SK-N-SH treated with all-trans-retinoic acid at 6 μM for 48 hours (cell line): ENCODE data around the gene IGFBP3.

Experiments
- ATAC-seq: fragments of 200-7000 bp; cut with Tn5 transposase; 3 replicates; pipeline ENCODE4 v1.9.1; 2020; ENCODE audit warnings: mild to moderate bottlenecking, moderate library complexity
- ARNTL ChIP-seq: fragments of 450-650 bp; formaldehyde crosslinking; IDR thresholded peaks from 2 replicates; pipeline ENCODE4 v1.5.0; 2020; ENCODE audit warnings: low read depth, mild to moderate bottlenecking, moderate library complexity, borderline replicate concordance
- BACH2 ChIP-seq: fragments of 250-450 bp; sonication (Bioruptor Pico); IDR thresholded peaks from 2 replicates; pipeline ENCODE4 v1.9.0; 2021; ENCODE audit warnings: mild to moderate bottlenecking, borderline replicate concordance
- CSDC2 ChIP-seq: fragments of 250-450 bp; sonication (Bioruptor Pico); IDR thresholded peaks from 2 replicates; pipeline ENCODE4 v1.5.0; 2020; ENCODE audit warnings: mild to moderate bottlenecking, moderate library complexity
- ISL1 ChIP-seq: fragments of 250-450 bp; sonication (Bioruptor Pico); IDR thresholded peaks from 2 replicates; pipeline ENCODE4 v2.1.2; 2022; ENCODE audit warnings: mild to moderate bottlenecking, moderate library complexity
- OSR1 ChIP-seq: fragments of 250-450 bp; sonication (Bioruptor Pico); IDR thresholded peaks from 2 replicates; pipeline ENCODE4 v1.8.0; 2022; ENCODE audit warnings: moderate library complexity, mild to moderate bottlenecking, inconsistent platforms
- PPARA ChIP-seq: fragments of 250-450 bp; sonication (Bioruptor Pico); IDR thresholded peaks from 2 replicates; pipeline ENCODE4 v1.5.0; 2020; ENCODE audit warnings: mild to moderate bottlenecking, borderline replicate concordance
- RARB ChIP-seq: fragments of 250-450 bp; sonication (Bioruptor Pico); IDR thresholded peaks from 2 replicates; pipeline ENCODE4 v1.8.0; 2021; ENCODE audit warnings: mild to moderate bottlenecking, moderate library complexity
- SNAI2 ChIP-seq: fragments of 250-450 bp; sonication (Bioruptor Pico); IDR thresholded peaks from 2 replicates; pipeline ENCODE4 v1.5.0; 2020; ENCODE audit warnings: mild to moderate bottlenecking, moderate library complexity
- TCF4 ChIP-seq: fragments of 250-450 bp; sonication (Bioruptor Pico); IDR thresholded peaks from 2 replicates; pipeline ENCODE4 v1.8.0; 2021; ENCODE audit warnings: mild to moderate bottlenecking, moderate library complexity, borderline replicate concordance
- ZFP3 ChIP-seq: fragments of 250-450 bp; sonication (Bioruptor Pico); IDR thresholded peaks from 2 replicates; pipeline ENCODE4 v1.5.0; 2020; ENCODE audit warnings: mild to moderate bottlenecking, moderate library complexity
- ZNF565 ChIP-seq: fragments of 450-650 bp; formaldehyde crosslinking; conservative IDR thresholded peaks from 2 replicates; pipeline ENCODE4 v1.5.0; 2020; ENCODE audit warnings: low read depth, mild to moderate bottlenecking, moderate library complexity
- ZNF70 ChIP-seq: fragments of 450-650 bp; formaldehyde crosslinking; IDR thresholded peaks from 2 replicates; pipeline ENCODE4 v1.5.0; 2020; ENCODE audit warnings: mild to moderate bottlenecking, moderate library complexity
- TF ChIP-seq, protein P1 (sequence below): fragments of 250-450 bp; sonication (Bioruptor Pico); IDR thresholded peaks from 2 replicates; pipeline ENCODE4 v1.8.0; 2021; ENCODE audit warnings: low read depth, mild to moderate bottlenecking, moderate library complexity, borderline replicate concordance
- TF ChIP-seq, protein P2 (sequence below): fragments of 250-450 bp; sonication (Bioruptor Pico); IDR thresholded peaks from 2 replicates; pipeline ENCODE4 v1.5.1; 2021; ENCODE audit warnings: mild to moderate bottlenecking, moderate library complexity

Gene IGFBP3

DNA sequence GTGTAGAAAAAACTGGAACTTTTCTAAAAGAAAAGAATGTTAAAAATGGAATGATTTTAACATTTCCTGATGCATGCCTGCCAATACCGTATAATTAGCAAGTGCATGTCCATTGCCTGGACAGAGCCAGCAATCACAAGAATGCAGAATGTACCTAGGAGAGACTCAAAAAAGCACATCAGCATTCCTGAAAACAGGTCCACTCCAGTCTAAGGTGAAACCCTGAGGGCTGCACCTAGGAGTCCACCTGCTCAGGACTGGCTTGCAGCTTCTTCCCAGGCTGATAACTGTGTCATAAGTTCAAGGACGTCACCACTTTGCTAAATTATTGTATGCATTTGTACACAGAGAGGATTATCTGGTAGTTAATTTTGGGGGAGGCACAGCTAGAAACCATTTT, 53.6 kb downstream of the IGFBP3 start:
- ATAC-seq = no peak

DNA sequence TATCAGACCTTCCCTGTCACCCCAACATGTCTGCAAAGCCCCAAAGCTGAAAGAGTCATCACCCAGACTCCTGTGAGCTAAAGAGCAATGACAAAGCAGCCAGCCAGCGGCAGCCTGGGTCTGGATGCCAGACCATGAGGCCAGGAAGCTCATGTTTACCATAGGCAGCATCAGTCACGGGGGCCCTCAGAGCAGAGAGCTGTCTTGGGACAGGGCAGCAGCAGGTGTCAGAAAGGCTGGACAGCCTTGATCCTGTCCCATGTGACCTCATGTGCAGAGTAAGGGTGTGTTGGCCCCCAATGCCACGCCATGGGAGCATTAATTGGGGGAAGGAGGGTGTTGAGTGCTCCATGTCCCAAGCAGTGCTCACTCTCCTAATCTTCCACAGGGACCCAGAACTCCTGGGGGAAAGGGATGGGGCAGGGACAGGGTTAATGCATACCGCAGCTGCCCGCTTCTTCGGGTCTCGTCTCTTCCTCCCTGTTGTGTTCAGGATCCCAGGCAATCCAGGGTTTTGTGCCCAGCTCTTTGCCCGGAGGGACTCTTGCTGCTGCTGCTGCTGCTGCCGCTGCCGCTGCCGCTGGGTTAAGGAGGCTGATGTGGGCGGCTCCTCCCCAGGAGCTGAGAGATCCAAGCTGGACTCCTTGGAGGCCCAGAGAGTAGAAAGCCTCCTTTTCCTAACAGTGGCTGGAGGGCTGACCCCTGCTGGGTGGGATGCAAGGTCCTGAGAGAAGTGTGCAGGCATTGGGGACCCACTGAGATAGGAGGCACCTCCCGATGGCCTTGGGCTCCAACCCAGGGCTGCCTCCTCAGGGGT, 55.3 kb downstream of the IGFBP3 start:
- no peak for TF ChIP-seq ISL1 (CRISPR knock-in tag)
- no peak for TF ChIP-seq CSDC2 (CRISPR knock-in tag)
- TF ChIP-seq, protein P1, sequence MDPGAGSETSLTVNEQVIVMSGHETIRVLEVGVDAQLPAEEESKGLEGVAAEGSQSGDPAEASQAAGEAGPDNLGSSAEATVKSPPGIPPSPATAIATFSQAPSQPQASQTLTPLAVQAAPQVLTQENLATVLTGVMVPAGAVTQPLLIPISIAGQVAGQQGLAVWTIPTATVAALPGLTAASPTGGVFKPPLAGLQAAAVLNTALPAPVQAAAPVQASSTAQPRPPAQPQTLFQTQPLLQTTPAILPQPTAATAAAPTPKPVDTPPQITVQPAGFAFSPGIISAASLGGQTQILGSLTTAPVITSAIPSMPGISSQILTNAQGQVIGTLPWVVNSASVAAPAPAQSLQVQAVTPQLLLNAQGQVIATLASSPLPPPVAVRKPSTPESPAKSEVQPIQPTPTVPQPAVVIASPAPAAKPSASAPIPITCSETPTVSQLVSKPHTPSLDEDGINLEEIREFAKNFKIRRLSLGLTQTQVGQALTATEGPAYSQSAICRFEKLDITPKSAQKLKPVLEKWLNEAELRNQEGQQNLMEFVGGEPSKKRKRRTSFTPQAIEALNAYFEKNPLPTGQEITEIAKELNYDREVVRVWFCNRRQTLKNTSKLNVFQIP (CRISPR knock-in tag) = no peak
- no peak for TF ChIP-seq OSR1 (CRISPR knock-in tag)
- TF ChIP-seq ZNF565 = no peak
- TF ChIP-seq ARNTL (CRISPR knock-in tag) = no peak
- no peak for TF ChIP-seq ZNF70 (CRISPR knock-in tag)
- no peak for ATAC-seq

More for the DNA sequence above, 53.6 kb downstream of the IGFBP3 start:
- TF ChIP-seq, protein P2, sequence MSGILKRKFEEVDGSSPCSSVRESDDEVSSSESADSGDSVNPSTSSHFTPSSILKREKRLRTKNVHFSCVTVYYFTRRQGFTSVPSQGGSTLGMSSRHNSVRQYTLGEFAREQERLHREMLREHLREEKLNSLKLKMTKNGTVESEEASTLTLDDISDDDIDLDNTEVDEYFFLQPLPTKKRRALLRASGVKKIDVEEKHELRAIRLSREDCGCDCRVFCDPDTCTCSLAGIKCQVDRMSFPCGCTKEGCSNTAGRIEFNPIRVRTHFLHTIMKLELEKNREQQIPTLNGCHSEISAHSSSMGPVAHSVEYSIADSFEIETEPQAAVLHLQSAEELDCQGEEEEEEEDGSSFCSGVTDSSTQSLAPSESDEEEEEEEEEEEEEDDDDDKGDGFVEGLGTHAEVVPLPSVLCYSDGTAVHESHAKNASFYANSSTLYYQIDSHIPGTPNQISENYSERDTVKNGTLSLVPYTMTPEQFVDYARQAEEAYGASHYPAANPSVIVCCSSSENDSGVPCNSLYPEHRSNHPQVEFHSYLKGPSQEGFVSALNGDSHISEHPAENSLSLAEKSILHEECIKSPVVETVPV (CRISPR knock-in tag) = no peak

DNA sequence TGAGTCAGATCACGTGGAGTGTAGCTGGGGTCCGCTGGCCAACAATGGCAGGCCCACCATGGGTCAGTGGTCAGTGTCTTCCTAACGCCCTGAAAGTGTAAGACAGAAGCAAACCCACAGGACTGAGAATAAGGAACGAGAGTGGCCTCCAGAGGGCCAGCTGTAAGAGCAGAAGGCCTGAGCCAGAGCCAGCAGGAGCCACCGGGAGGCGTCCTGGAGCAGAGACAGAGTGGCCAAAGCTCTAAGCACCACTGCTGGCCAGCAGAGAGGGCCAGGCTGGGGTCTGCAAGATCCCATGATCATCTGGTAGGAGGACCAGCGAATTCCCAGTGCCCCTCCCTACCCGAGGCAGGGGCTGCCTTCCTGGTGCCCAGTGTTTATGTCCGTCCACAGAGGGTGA, 57.4 kb downstream of the IGFBP3 start:
- peak; percentile 75 for ATAC-seq
- TF ChIP-seq ISL1 (CRISPR knock-in tag) (no peak), SNAI2 (CRISPR knock-in tag) (no peak), TCF4 (CRISPR knock-in tag) (no peak), PPARA (CRISPR knock-in tag) (no peak), ZNF565 (no peak), ZNF70 (CRISPR knock-in tag) (no peak), BACH2 (CRISPR knock-in tag) (no peak), ZFP3 (CRISPR knock-in tag) (no peak), OSR1 (CRISPR knock-in tag) (no peak), RARB (no peak)
- TF ChIP-seq, protein P1 (CRISPR knock-in tag) = no peak
- TF ChIP-seq, protein P2 (CRISPR knock-in tag) = no peak
